ENCODE data around the gene FLG2. TPM values are rescaled to one million over a fixed set of nuclear protein-coding genes. Genes with fewer than 3 reads are reported as not detected.
"Not testable (repeated sequence)": the region's sequence is repeated elsewhere in the genome, so short reads cannot be mapped to it uniquely, and the experiment has no call there.

Gene FLG2
- total RNA-seq, 3 donors from 2014 or later, result not detected

GRCh38 chr1:152313319-152313801, 46.4 kb downstream of the FLG2 start:
- ATAC-seq, result no peak
- Histone ChIP-seq H3K36me3 (ENCODE audit: low read depth) (no peaks in the 10 kb centered on the region), H3K4me1 (ENCODE audit: low read depth) (no peaks in the 10 kb centered on the region), H3K4me3 (no peak overlapping the region), H3K9me3 (peaks cover 2% of the 10 kb centered on the region)
- intact Hi-C loops (cut with DNase I, micrococcal nuclease), result no loop called here
- peak in 1 of 3 donors; percentile 37 for DNase-seq
- TF ChIP-seq CTCF (IDR thresholded peaks at IDR 0.05), result no peak

- H3K36me3 ChIP-seq (ENCODE audit: low read depth); H3K4me1 ChIP-seq (ENCODE audit: low read depth); H3K9me3 ChIP-seq; ATAC-seq; H3K4me3 ChIP-seq; intact Hi-C loops (cut with DNase I, micrococcal nuclease): not testable (repeated sequence)
- DNase-seq, result peak in 1 of 3 donors; percentile 25
Observed at GRCh38 chr1:152312169-152312568, 47.6 kb downstream of the FLG2 start.

- DNase-seq (no peak), ATAC-seq (no peak)
- intact Hi-C loops (cut with DNase I, micrococcal nuclease), result no loop called here
- no peaks in the 10 kb centered on the region for H3K4me1 ChIP-seq (ENCODE audit: low read depth)
- H3K4me3 ChIP-seq, result no peak overlapping the region
- TF ChIP-seq CTCF (IDR thresholded peaks at IDR 0.05), result no peak
- no peaks in the 10 kb centered on the region for H3K36me3 ChIP-seq (ENCODE audit: low read depth)
- H3K9me3 ChIP-seq, result peaks cover 2% of the 10 kb centered on the region
Observed at GRCh38 chr1:152309955-152310354, 49.9 kb downstream of the FLG2 start.

GRCh38 chr1:152309320-152309901, 50.4 kb downstream of the FLG2 start:
- not testable (repeated sequence) for ATAC-seq, H3K9me3 ChIP-seq
- peak in 1 of 3 donors; percentile 12 for DNase-seq

GRCh38 chr1:152308758-152309157, 51.0 kb downstream of the FLG2 start:
- H3K4me1 ChIP-seq (ENCODE audit: low read depth); H3K4me3 ChIP-seq; H3K9me3 ChIP-seq; intact Hi-C loops (cut with DNase I, micrococcal nuclease); ATAC-seq; H3K36me3 ChIP-seq (ENCODE audit: low read depth): not testable (repeated sequence)
- DNase-seq, result peak in 1 of 3 donors; percentile 3

More at GRCh38 chr1:152309320-152309901, 50.4 kb downstream of the FLG2 start:
- H3K4me1 ChIP-seq (ENCODE audit: low read depth); intact Hi-C loops (cut with DNase I, micrococcal nuclease); H3K36me3 ChIP-seq (ENCODE audit: low read depth); H3K4me3 ChIP-seq: not testable (repeated sequence)

DNA sequence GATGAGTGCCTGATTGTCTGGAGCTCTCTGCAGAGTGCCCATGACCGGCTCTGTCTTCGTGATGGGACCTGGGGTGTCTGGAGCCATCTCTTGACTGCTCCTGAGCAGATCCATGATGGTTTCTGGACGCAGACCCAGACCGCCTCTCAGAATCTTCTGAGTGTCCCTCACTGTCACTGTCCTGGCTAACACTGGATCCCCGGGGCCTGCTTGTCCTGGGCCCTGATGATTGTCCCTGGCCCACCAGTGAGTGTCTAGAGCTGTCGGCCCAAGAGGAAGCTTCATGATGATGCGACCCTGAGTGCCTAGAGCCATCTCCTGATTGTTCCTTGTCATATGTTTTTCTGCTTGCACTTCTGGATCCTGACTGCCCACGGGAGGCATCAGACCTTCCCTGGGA, 51.8 kb downstream of the FLG2 start:
- peak in 1 of 3 donors; percentile 12 for DNase-seq
- H3K36me3 ChIP-seq (ENCODE audit: low read depth); ATAC-seq; H3K4me1 ChIP-seq (ENCODE audit: low read depth); H3K4me3 ChIP-seq; intact Hi-C loops (cut with DNase I, micrococcal nuclease); H3K9me3 ChIP-seq: not testable (repeated sequence)

GRCh38 chr1:152306123-152306522, 53.7 kb downstream of the FLG2 start:
- DNase-seq; H3K4me1 ChIP-seq (ENCODE audit: low read depth); H3K9me3 ChIP-seq; H3K36me3 ChIP-seq (ENCODE audit: low read depth); H3K4me3 ChIP-seq; ATAC-seq; intact Hi-C loops (cut with DNase I, micrococcal nuclease): not testable (repeated sequence)

- H3K4me1 ChIP-seq (ENCODE audit: low read depth), result not testable (repeated sequence)
Observed at GRCh38 chr1:152304773-152305172, 55.0 kb downstream of the FLG2 start.

DNA sequence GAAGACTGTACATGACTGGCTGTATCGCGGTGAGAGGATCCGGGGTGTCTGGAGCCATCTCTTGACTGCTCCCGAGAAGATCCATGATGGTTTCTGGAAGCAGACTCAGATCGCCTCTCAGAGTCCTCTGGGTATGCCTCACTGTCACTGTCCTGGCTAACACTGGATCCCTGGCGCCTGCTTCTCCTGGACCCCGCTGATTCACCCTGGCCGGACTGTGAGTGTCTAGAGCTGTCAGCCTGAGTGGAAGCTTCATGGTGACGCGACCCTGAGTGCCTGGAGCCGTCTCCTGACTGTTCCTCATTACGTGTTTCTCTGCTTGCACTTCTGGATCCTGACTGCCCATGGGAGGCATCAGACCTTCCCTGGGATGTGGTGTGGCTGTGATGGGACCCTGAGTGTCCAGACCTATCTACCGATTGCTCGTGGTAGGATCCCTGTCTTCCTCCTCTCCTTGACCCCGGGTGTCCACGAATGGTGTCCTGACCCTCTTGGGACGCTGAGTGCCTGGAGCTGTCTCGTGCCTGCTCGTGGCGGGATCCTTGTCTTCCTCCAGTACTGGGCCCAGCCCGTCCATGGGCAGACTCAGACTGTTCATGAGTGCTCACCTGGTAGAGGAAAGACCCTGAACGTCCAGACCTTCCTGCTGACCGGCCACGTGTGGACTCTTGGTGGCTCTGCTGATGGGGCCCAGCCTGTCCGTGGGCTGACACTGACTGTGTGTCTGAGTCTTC, 56.5 kb downstream of the FLG2 start:
- intact Hi-C loops (cut with DNase I, micrococcal nuclease); H3K36me3 ChIP-seq (ENCODE audit: low read depth); H3K9me3 ChIP-seq; ATAC-seq; H3K4me3 ChIP-seq; H3K4me1 ChIP-seq (ENCODE audit: low read depth): not testable (repeated sequence)
- peak in 1 of 3 donors; percentile 17 for DNase-seq

More at GRCh38 chr1:152304773-152305172, 55.0 kb downstream of the FLG2 start:
- H3K36me3 ChIP-seq (ENCODE audit: low read depth); H3K9me3 ChIP-seq; ATAC-seq; H3K4me3 ChIP-seq; intact Hi-C loops (cut with DNase I, micrococcal nuclease): not testable (repeated sequence)
- peak in 1 of 3 donors; percentile 18 for DNase-seq

Other genes with a start within 250 kb of the FLG2 start
- under 1 TPM in 2 of 3 donors, not detected in 1; 0.05 to 0.09 TPM for gene TCHH, start 244.6 kb downstream of the FLG2 start, total RNA-seq
- gene RPTN, start 200.8 kb downstream of the FLG2 start, total RNA-seq, result not detected
- gene HRNR, start 135.8 kb downstream of the FLG2 start, total RNA-seq, result not detected
- gene FLG, start 34.8 kb downstream of the FLG2 start, total RNA-seq, result not detected
- gene CRNN, start 54.3 kb upstream of the FLG2 start, total RNA-seq, result not detected
- not detected for gene LCE5A, start 150.8 kb upstream of the FLG2 start, total RNA-seq
- not detected for gene CRCT1, start 154.5 kb upstream of the FLG2 start, total RNA-seq
- gene LCE3E, start 206.8 kb upstream of the FLG2 start, total RNA-seq, result not detected
- not detected for gene LCE3D, start 220.5 kb upstream of the FLG2 start, total RNA-seq
- not detected for gene LCE3C, start 240.2 kb upstream of the FLG2 start, total RNA-seq

Measured in mucosa of descending colon (tissue), 3 donors.